GM23338 (cell line): Measurements from ENCODE around the gene CXCL8. TPM values are rescaled to one million over a fixed set of nuclear protein-coding genes. Genes with fewer than 3 reads are reported as not detected.

ENCODE experiments used
- ATAC-seq: fragments of 200-7000 bp; cut with Tn5 transposase; 3 replicates; pipeline ENCODE4 v1.9.1; 2020
- DNase-seq: peaks from one replicate; pipeline ENCODE4 v3.0.0-alpha.2; 2015; ENCODE audit warnings: low spot score
- H2AFZ ChIP-seq: fragments of 200-600 bp; sonication (generic); 2 replicates; pipeline ENCODE4 v1.8.0; 2016; ENCODE audit warnings: antibody characterized with exemption, mild to moderate bottlenecking, moderate library complexity
- H3F3A ChIP-seq: fragments of 200-600 bp; sonication (generic); replicated peaks from 2 replicates; pipeline ENCODE4 v1.8.0; 2017; ENCODE audit warnings: antibody characterized with exemption, mixed run types, low read depth
- H3K27ac ChIP-seq: fragments of 200-600 bp; sonication (generic); 2 replicates; pipeline ENCODE4 v1.6.1; 2016; ENCODE audit warnings: low read depth
- H3K27me3 ChIP-seq: fragments of 200-600 bp; sonication (generic); 2 replicates; pipeline ENCODE4 v1.8.0; 2016; ENCODE audit warnings: mild to moderate bottlenecking, mixed run types, moderate library complexity; ENCODE audit not compliant: insufficient read depth
- H3K36me3 ChIP-seq: fragments of 200-600 bp; sonication (generic); 2 replicates; pipeline ENCODE4 v1.8.0; 2016; ENCODE audit warnings: mild to moderate bottlenecking; ENCODE audit not compliant: insufficient read depth
- H3K4me1 ChIP-seq: fragments of 200-600 bp; sonication (generic); 2 replicates; pipeline ENCODE4 v1.8.0; 2016; ENCODE audit warnings: mild to moderate bottlenecking, moderate library complexity; ENCODE audit not compliant: insufficient read depth
- H3K4me2 ChIP-seq: fragments of 200-600 bp; sonication (generic); 2 replicates; pipeline ENCODE4 v1.7.1; 2017; ENCODE audit warnings: mixed run types
- H3K4me3 ChIP-seq: fragments of 200-600 bp; sonication (generic); 2 replicates; pipeline ENCODE4 v1.6.1; 2016; ENCODE audit warnings: mixed run types
- H3K79me2 ChIP-seq: fragments of 200-600 bp; sonication (generic); replicated peaks from 2 replicates; pipeline ENCODE4 v1.8.0; 2017; ENCODE audit warnings: mild to moderate bottlenecking; ENCODE audit not compliant: insufficient read depth
- H3K9me2 ChIP-seq: fragments of 200-600 bp; sonication (generic); 2 replicates; pipeline ENCODE4 v1.8.0; 2017; ENCODE audit not compliant: insufficient read depth
- H4K20me1 ChIP-seq: fragments of 200-600 bp; sonication (generic); replicated peaks from 2 replicates; pipeline ENCODE4 v1.8.0; 2017; ENCODE audit warnings: mild to moderate bottlenecking; ENCODE audit not compliant: insufficient read depth
- H3K27ac Mint-ChIP-seq: 2 replicates; pipeline ENCODE4 v1.8.0; 2020; ENCODE audit warnings: inconsistent platforms, mild to moderate bottlenecking, moderate library complexity, mixed read lengths
- H3K27me3 Mint-ChIP-seq: 3 replicates; pipeline ENCODE4 v1.8.0; 2022; ENCODE audit warnings: low read depth, mild to moderate bottlenecking, moderate library complexity, mixed read lengths, inconsistent platforms; ENCODE audit not compliant: insufficient read depth, poor library complexity
- H3K36me3 Mint-ChIP-seq: 3 replicates; pipeline ENCODE4 v1.8.0; 2021; ENCODE audit warnings: low read depth, mild to moderate bottlenecking, inconsistent platforms, moderate library complexity, mixed read lengths
- H3K4me1 Mint-ChIP-seq: 3 replicates; pipeline ENCODE4 v1.8.0; 2020; ENCODE audit warnings: mild to moderate bottlenecking, inconsistent platforms, mixed read lengths
- H3K4me3 Mint-ChIP-seq: 3 replicates; pipeline ENCODE4 v1.8.0; 2021; ENCODE audit warnings: moderate library complexity, mild to moderate bottlenecking, inconsistent platforms, mixed read lengths
- H3K9me3 Mint-ChIP-seq: 3 replicates; pipeline ENCODE4 v1.8.0; 2020; ENCODE audit warnings: moderate library complexity, mild to moderate bottlenecking, inconsistent platforms, mixed read lengths
- CREB1 ChIP-seq: fragments of 250-450 bp; sonication (Bioruptor Pico); IDR thresholded peaks from 2 replicates; pipeline ENCODE4 v1.5.0; 2020; ENCODE audit warnings: low read depth, mild to moderate bottlenecking, moderate library complexity
- EZH2 ChIP-seq: fragments of 200-600 bp; sonication (generic); IDR thresholded peaks from one replicate; pipeline ENCODE4 v1.8.0; 2017; ENCODE audit warnings: antibody characterized with exemption, mild to moderate bottlenecking, low read depth; ENCODE audit not compliant: unreplicated experiment
- EZH2phosphoT487 ChIP-seq: fragments of 200-600 bp; sonication (generic); IDR thresholded peaks from one replicate; pipeline ENCODE4 v1.8.1; 2018; ENCODE audit warnings: antibody characterized with exemption; ENCODE audit not compliant: unreplicated experiment
- JUNB ChIP-seq: IDR thresholded peaks from one replicate; pipeline ENCODE4 v1.6.1; 2016; ENCODE audit warnings: antibody characterized with exemption; ENCODE audit not compliant: unreplicated experiment
- NANOG ChIP-seq: IDR thresholded peaks from 2 replicates; pipeline ENCODE4 v1.6.1; 2016; ENCODE audit warnings: antibody characterized with exemption, borderline replicate concordance
- POLR2AphosphoS5 ChIP-seq: IDR thresholded peaks from 2 replicates; pipeline ENCODE4 v1.6.1; 2016; ENCODE audit warnings: antibody characterized with exemption, low read depth
- STAT1 ChIP-seq: IDR thresholded peaks from one replicate; pipeline ENCODE4 v1.6.1; 2016; ENCODE audit warnings: antibody characterized with exemption; ENCODE audit not compliant: unreplicated experiment
- ZNF114 ChIP-seq: fragments of 250-450 bp; sonication (Bioruptor Pico); IDR thresholded peaks from 2 replicates; pipeline ENCODE4 v1.5.0; 2020; ENCODE audit warnings: mild to moderate bottlenecking, moderate library complexity
- ZNF331 ChIP-seq: fragments of 250-450 bp; sonication (Bioruptor Pico); IDR thresholded peaks from 2 replicates; pipeline ENCODE4 v1.5.0; 2020; ENCODE audit warnings: low read depth, mild to moderate bottlenecking, moderate library complexity
- polyA plus RNA-seq: library from polyadenylated mRNA; unstranded; fragments of >200 nt; fragmentation: Nextera tagmentation; extraction: Ambion mirVana; gene quantifications from 2 replicates; pipeline ENCODE4 v1.2.1, GENCODE V29; 2016
- total RNA-seq: library from RNA; depleted of rRNA; stranded (reverse); fragments of >200 nt; shearing (Covaris generic); gene quantifications from 2 replicates; pipeline ENCODE4 v1.2.3, GENCODE V29; 2014
- TF ChIP-seq, protein P1 (sequence below), 2 experiments: fragments of 200-600 bp in 1 of 2; sonication (generic) in 1 of 2; conservative IDR thresholded peaks; 2 replicates each; pipeline versions ENCODE4 v1.5.1 to v1.6.1; 2016 to 2017; ENCODE audit warnings: antibody characterized with exemption in 2 of 2, low read depth in 2 of 2, mild to moderate bottlenecking in 2 of 2, moderate library complexity in 1 of 2
- TF ChIP-seq, protein P2 (sequence below): IDR thresholded peaks from one replicate; pipeline ENCODE4 v1.6.1; 2018; ENCODE audit warnings: antibody characterized with exemption; ENCODE audit not compliant: unreplicated experiment

CXCL8 gene
- total and polyA plus RNA-seq, 2 experiments from 2014 or later, result 0.11 TPM; not detected in 1

DNA sequence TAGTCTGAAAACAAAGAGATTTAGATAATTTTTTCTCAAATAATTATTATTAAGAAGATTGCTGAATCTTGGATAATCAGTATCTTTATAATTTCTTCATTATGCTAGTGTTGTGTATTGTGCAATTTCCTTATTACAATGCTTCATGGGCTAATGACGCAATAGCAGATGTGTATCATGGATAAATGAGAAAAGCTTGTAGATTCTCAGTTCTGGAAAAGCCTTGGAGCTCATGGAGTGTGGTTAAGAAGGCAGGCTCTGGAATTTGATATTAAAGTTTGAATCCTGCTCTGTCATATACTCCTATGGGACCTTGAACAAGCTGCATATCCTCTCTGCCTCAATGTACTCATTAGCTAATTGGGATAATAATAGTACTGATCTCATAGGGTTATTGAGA, 18.9 kb upstream of the CXCL8 start:
- no peak overlapping the region for H3K27ac Mint-ChIP-seq

DNA sequence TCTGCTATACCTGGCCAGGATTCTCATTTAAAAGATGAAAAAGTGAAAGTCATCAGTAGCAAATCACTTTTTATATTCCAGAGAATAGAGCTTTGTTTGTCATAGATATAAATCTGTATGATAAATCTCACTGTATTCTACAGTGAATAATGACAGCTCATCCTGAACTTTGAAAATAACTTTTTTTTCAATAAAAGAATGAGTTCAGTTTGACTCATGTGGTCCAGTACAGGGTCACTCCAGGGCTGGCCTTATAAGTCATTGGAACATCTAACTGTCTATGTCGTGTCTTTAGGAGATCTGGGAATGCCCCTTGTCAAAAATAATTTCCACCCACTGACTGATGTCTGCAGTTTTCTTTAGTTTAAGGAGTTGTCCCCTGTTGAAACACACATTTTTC, 18.5 kb upstream of the CXCL8 start:
- Mint-ChIP-seq H3K4me1 (0 out of 3 replicates have a peak, but pooled peaks cover 3% of the 10 kb centered on the region), H3K36me3 (no peaks in the 10 kb centered on the region), H3K27me3 (no peaks in the 10 kb centered on the region), H3K9me3 (no peaks in the 10 kb centered on the region), H3K4me3 (no peak overlapping the region), H3K27ac (no peak overlapping the region)
- no peaks in the 10 kb centered on the region for H3K4me1 ChIP-seq
- no peak overlapping the region for H3K4me2 ChIP-seq
- no peaks in the 10 kb centered on the region for H3K36me3 ChIP-seq
- no peak overlapping the region for H3K27ac ChIP-seq
- H3K27me3 ChIP-seq, result no peaks in the 10 kb centered on the region
- no peaks in the 10 kb centered on the region for H4K20me1 ChIP-seq
- no peaks in the 10 kb centered on the region for H3F3A ChIP-seq
- ATAC-seq (no peak), DNase-seq (no peak)
- peaks cover 3% of the 10 kb centered on the region; the same call in 1 of the 2 replicates for H3K9me2 ChIP-seq
- H2AFZ ChIP-seq, result no peak overlapping the region
- no peak overlapping the region for H3K4me3 ChIP-seq
- no peaks in the 10 kb centered on the region for H3K79me2 ChIP-seq
- TF ChIP-seq EZH2phosphoT487, result no peak
- TF ChIP-seq, protein P1, sequence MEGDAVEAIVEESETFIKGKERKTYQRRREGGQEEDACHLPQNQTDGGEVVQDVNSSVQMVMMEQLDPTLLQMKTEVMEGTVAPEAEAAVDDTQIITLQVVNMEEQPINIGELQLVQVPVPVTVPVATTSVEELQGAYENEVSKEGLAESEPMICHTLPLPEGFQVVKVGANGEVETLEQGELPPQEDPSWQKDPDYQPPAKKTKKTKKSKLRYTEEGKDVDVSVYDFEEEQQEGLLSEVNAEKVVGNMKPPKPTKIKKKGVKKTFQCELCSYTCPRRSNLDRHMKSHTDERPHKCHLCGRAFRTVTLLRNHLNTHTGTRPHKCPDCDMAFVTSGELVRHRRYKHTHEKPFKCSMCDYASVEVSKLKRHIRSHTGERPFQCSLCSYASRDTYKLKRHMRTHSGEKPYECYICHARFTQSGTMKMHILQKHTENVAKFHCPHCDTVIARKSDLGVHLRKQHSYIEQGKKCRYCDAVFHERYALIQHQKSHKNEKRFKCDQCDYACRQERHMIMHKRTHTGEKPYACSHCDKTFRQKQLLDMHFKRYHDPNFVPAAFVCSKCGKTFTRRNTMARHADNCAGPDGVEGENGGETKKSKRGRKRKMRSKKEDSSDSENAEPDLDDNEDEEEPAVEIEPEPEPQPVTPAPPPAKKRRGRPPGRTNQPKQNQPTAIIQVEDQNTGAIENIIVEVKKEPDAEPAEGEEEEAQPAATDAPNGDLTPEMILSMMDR (conservative IDR thresholded peaks at IDR 0.05; ENCODE audit: low read depth in 2 of 2), result no peak
- TF ChIP-seq POLR2AphosphoS5, result no peak
- no peak for TF ChIP-seq STAT1
- no peak for TF ChIP-seq NANOG
- no peak for TF ChIP-seq ZNF114 (CRISPR knock-in tag)
- no peak for TF ChIP-seq CREB1 (CRISPR knock-in tag)
- TF ChIP-seq, protein P2, sequence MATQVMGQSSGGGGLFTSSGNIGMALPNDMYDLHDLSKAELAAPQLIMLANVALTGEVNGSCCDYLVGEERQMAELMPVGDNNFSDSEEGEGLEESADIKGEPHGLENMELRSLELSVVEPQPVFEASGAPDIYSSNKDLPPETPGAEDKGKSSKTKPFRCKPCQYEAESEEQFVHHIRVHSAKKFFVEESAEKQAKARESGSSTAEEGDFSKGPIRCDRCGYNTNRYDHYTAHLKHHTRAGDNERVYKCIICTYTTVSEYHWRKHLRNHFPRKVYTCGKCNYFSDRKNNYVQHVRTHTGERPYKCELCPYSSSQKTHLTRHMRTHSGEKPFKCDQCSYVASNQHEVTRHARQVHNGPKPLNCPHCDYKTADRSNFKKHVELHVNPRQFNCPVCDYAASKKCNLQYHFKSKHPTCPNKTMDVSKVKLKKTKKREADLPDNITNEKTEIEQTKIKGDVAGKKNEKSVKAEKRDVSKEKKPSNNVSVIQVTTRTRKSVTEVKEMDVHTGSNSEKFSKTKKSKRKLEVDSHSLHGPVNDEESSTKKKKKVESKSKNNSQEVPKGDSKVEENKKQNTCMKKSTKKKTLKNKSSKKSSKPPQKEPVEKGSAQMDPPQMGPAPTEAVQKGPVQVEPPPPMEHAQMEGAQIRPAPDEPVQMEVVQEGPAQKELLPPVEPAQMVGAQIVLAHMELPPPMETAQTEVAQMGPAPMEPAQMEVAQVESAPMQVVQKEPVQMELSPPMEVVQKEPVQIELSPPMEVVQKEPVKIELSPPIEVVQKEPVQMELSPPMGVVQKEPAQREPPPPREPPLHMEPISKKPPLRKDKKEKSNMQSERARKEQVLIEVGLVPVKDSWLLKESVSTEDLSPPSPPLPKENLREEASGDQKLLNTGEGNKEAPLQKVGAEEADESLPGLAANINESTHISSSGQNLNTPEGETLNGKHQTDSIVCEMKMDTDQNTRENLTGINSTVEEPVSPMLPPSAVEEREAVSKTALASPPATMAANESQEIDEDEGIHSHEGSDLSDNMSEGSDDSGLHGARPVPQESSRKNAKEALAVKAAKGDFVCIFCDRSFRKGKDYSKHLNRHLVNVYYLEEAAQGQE, result no peak
- no peak for TF ChIP-seq JUNB
- TF ChIP-seq EZH2, result no peak

More for the DNA sequence above, 18.9 kb upstream of the CXCL8 start:
- H3K4me2 ChIP-seq, result no peak overlapping the region
- H3K36me3 Mint-ChIP-seq, result no peaks in the 10 kb centered on the region
- H3F3A ChIP-seq, result no peaks in the 10 kb centered on the region
- no peaks in the 10 kb centered on the region for H4K20me1 ChIP-seq
- no peaks in the 10 kb centered on the region for H3K9me3 Mint-ChIP-seq
- no peaks in the 10 kb centered on the region for H3K27me3 ChIP-seq
- H3K4me1 ChIP-seq, result no peaks in the 10 kb centered on the region
- peaks cover 3% of the 10 kb centered on the region; the same call in 1 of the 2 replicates for H3K9me2 ChIP-seq
- H2AFZ ChIP-seq, result no peak overlapping the region
- H3K36me3 ChIP-seq, result no peaks in the 10 kb centered on the region
- no peak overlapping the region for H3K4me3 Mint-ChIP-seq
- no peaks in the 10 kb centered on the region for H3K79me2 ChIP-seq
- ATAC-seq (no peak), DNase-seq (no peak)
- TF ChIP-seq ZNF331 (CRISPR knock-in tag) (no peak), JUNB (no peak), POLR2AphosphoS5 (no peak), CREB1 (CRISPR knock-in tag) (no peak), EZH2phosphoT487 (no peak)
- TF ChIP-seq, protein P1 (conservative IDR thresholded peaks at IDR 0.05; ENCODE audit: low read depth in 2 of 2), result no peak
- no peak overlapping the region for H3K4me3 ChIP-seq
- no peak overlapping the region for H3K27ac ChIP-seq
- H3K27me3 Mint-ChIP-seq, result no peaks in the 10 kb centered on the region
- H3K4me1 Mint-ChIP-seq, result 0 out of 3 replicates have a peak, but pooled peaks cover 3% of the 10 kb centered on the region
